Spleen (tissue), 11 donors: ENCODE results near the gene TLE4. TPM values are rescaled to one million over a fixed set of nuclear protein-coding genes. Genes with fewer than 3 reads are reported as not detected.

Experiments used
- DNase-seq: peaks from one replicate; pipeline ENCODE4 v3.0.0-alpha.2; 2020
- H3K27ac ChIP-seq, 8 donors: fragments of 200-600 bp; sonication (generic) in 7 of 8; 1 replicate in 4 of 8; 2 replicates in 4 of 8; pipeline versions ENCODE4 v1.5.0 to v1.8.0; 2016 to 2021; ENCODE audit warnings: inconsistent platforms in 4 of 8, mild to moderate bottlenecking in 4 of 8, moderate library complexity in 1 of 8
- H3K27me3 ChIP-seq, 7 donors: fragments of 200-600 bp; sonication (generic) in 6 of 7; replicated peaks in 1 of 7; 1 replicate in 4 of 7; 2 replicates in 3 of 7; pipeline versions ENCODE4 v1.5.0 to v1.8.0; 2016 to 2021; ENCODE audit warnings: inconsistent platforms in 3 of 7, mild to moderate bottlenecking in 1 of 7
- H3K36me3 ChIP-seq, 6 donors: fragments of 200-600 bp; sonication (generic) in 5 of 6; 1 replicate in 4 of 6; 2 replicates in 2 of 6; pipeline versions ENCODE4 v1.5.0 to v1.8.0; 2016 to 2021; ENCODE audit warnings: inconsistent platforms in 2 of 6
- H3K4me1 ChIP-seq, 6 donors: fragments of 200-600 bp; sonication (generic) in 5 of 6; 1 replicate in 3 of 6; 2 replicates in 3 of 6; pipeline versions ENCODE4 v1.5.0 to v1.8.0; 2016 to 2021; ENCODE audit warnings: inconsistent platforms in 3 of 6
- H3K4me3 ChIP-seq, 8 donors: fragments of 200-600 bp; sonication (generic) in 7 of 8; 1 replicate in 4 of 8; 2 replicates in 4 of 8; pipeline versions ENCODE4 v1.5.0 to v1.8.0; 2016 to 2021; ENCODE audit warnings: inconsistent platforms in 4 of 8, mild to moderate bottlenecking in 4 of 8, moderate library complexity in 2 of 8
- H3K9me3 ChIP-seq, 8 donors: fragments of 200-600 bp; sonication (generic) in 7 of 8; 1 replicate in 4 of 8; 2 replicates in 4 of 8; pipeline versions ENCODE4 v1.5.0 to v1.8.0; 2016 to 2021; ENCODE audit warnings: inconsistent platforms in 4 of 8
- CTCF ChIP-seq, 11 experiments: fragments of 200-600 bp in 7 of 11; fragments of 450-650 bp in 4 of 11; sonication (generic) in 4 of 11; IDR thresholded peaks in 8 of 11; conservative IDR thresholded peaks in 3 of 11; 1 replicate in 7 of 11; 2 replicates in 4 of 11; pipeline versions ENCODE4 v1.4.0 to v1.8.0; 2016 to 2021; ENCODE audit warnings: antibody characterized with exemption in 11 of 11, inconsistent platforms in 4 of 11, mild to moderate bottlenecking in 1 of 11
- POLR2A ChIP-seq, 3 donors: fragments of 450-650 bp; IDR thresholded peaks; one replicate each; pipeline ENCODE4 v1.5.1; 2017; ENCODE audit warnings: antibody characterized with exemption in 3 of 3, mild to moderate bottlenecking in 1 of 3
- POLR2AphosphoS5 ChIP-seq, 3 donors: sonication (generic); formaldehyde crosslinking; IDR thresholded peaks; one replicate each; pipeline ENCODE4 v1.5.1; 2017; ENCODE audit warnings: antibody characterized with exemption in 3 of 3
- WGBS, 5 donors: extraction: QIAGEN DNeasy Blood & Tissue Kit in 3 of 5; methylation state at CpG; one replicate each; pipeline versions ENCODE4 v1.1.5 to v1.1.7; 2013 to 2018; 5-methylcytosine and 5-hydroxymethylcytosine counted together
- intact Hi-C: fragments of 100-400 bp; cut with DNase I; formaldehyde crosslinking; loops from one replicate; pipeline ENCODE4 v1.15.0; 2023; ENCODE audit warnings: low total_unique reads
- polyA plus RNA-seq, 3 donors: library from polyadenylated mRNA; stranded (reverse); fragments of 200-250 nt; gene quantifications; one replicate each; pipeline ENCODE4 v1.2.1, GENCODE V29; 2013
- total RNA-seq, 7 donors: library from RNA; depleted of rRNA in 3 of 7; stranded (reverse); fragments of >200 nt in 3 of 7; fragmentation: NEBNext Ultra II Directional in 4 of 7; extraction: Animal tissue kit (Norgen Biotek cat#: 25700) in 4 of 7; gene quantifications; one replicate each; pipeline versions ENCODE4 v1.1.0 to v1.2.1, GENCODE V29; 2016 to 2021
- donor health status: healthy with polysubstance abuse.
- donor health status: DM: no; HTN: no; CAD: no; lungs with moderate emphysema.
- donor health status: DM: no; HTN: no; CAD: no.
- donor health status: Bipolar disorder and iron deficiency.
- donor health status: healthy.
- donor health status: DM: no; HTN: no; CAD: no.
- donor health status: DM: yes; HTN: yes; CAD: no.

The TLE4 gene
- total and polyA plus RNA-seq, 10 donors: 7.8 to 92.8 (median 70.5) TPM

- H3K36me3 ChIP-seq: peaks cover 3 to 97% (median 48%) of the 10 kb centered on the region in 6 donors
- H3K4me1 ChIP-seq: no peaks in the 10 kb centered on the region
- TF ChIP-seq POLR2AphosphoS5 (IDR thresholded peaks at IDR 0.05) (no peak), POLR2A (IDR thresholded peaks at IDR 0.05) (no peak), CTCF (IDR thresholded peaks at IDR 0.05 in 8 of 11, conservative IDR thresholded peaks at IDR 0.05 in 3 of 11) (no peak)
- no peak overlapping the region for H3K4me3 ChIP-seq
- H3K9me3 ChIP-seq: no peaks in the 10 kb centered on the region
- no peak overlapping the region for H3K27ac ChIP-seq
- no peak for DNase-seq
- H3K27me3 ChIP-seq: no peaks in the 10 kb centered on the region
- WGBS, 5 donors: 95 to 97% (median 97%) methylated on average over 13 of the region's 13 CpGs
- intact Hi-C loops: no loop called here
Observed at GRCh38 chr9:79708541-79708940, 136.8 kb downstream of the TLE4 start.

- Histone ChIP-seq H3K4me1 (no peaks in the 10 kb centered on the region), H3K36me3 (peaks cover 4 to 100% (median 49%) of the 10 kb centered on the region in 6 donors), H3K27ac (no peak overlapping the region), H3K9me3 (no peaks in the 10 kb centered on the region), H3K27me3 (no peaks in the 10 kb centered on the region), H3K4me3 (no peak overlapping the region)
- intact Hi-C loops: no loop called here
- TF ChIP-seq CTCF (IDR thresholded peaks at IDR 0.05 in 8 of 11, conservative IDR thresholded peaks at IDR 0.05 in 3 of 11) (no peak), POLR2A (IDR thresholded peaks at IDR 0.05) (no peak), POLR2AphosphoS5 (IDR thresholded peaks at IDR 0.05) (no peak)
- DNase-seq: no peak
- 94 to 97% (median 96%) methylated on average over 7 of the region's 7 CpGs for WGBS, 5 donors
Observed at GRCh38 chr9:79709743-79710674, 138.2 kb downstream of the TLE4 start.

GRCh38 chr9:79711874-79712273 lies 140.1 kb downstream of the TLE4 start:
- Histone ChIP-seq H3K27me3 (no peaks in the 10 kb centered on the region), H3K36me3 (peaks cover 7 to 100% (median 52%) of the 10 kb centered on the region in 6 donors), H3K4me1 (no peaks in the 10 kb centered on the region), H3K4me3 (no peak overlapping the region), H3K9me3 (no peaks in the 10 kb centered on the region), H3K27ac (no peak overlapping the region)
- intact Hi-C loops: no loop called here
- no peak for DNase-seq
- no peak for TF ChIP-seq CTCF (IDR thresholded peaks at IDR 0.05 in 8 of 11, conservative IDR thresholded peaks at IDR 0.05 in 3 of 11)
- TF ChIP-seq POLR2A (IDR thresholded peaks at IDR 0.05): no peak
- TF ChIP-seq POLR2AphosphoS5 (IDR thresholded peaks at IDR 0.05): no peak

- H3K36me3 ChIP-seq: peaks cover 4 to 100% (median 91%) of the 10 kb centered on the region in 6 donors
Observed at GRCh38 chr9:79719021-79719420, 147.3 kb downstream of the TLE4 start.

More at GRCh38 chr9:79719021-79719420, 147.3 kb downstream of the TLE4 start:
- DNase-seq: no peak
- 81 to 100% (median 96%) methylated on average over 2 of the region's 2 CpGs for WGBS, 5 donors
- intact Hi-C loops: no loop called here
- no peak overlapping the region for H3K4me3 ChIP-seq
- H3K9me3 ChIP-seq: no peaks in the 10 kb centered on the region
- no peak for TF ChIP-seq POLR2A (IDR thresholded peaks at IDR 0.05)
- no peak for TF ChIP-seq CTCF (IDR thresholded peaks at IDR 0.05 in 8 of 11, conservative IDR thresholded peaks at IDR 0.05 in 3 of 11)
- no peak for TF ChIP-seq POLR2AphosphoS5 (IDR thresholded peaks at IDR 0.05)
- H3K4me1 ChIP-seq: no peaks in the 10 kb centered on the region
- no peak overlapping the region for H3K27ac ChIP-seq
- H3K27me3 ChIP-seq: no peaks in the 10 kb centered on the region
